Liver (tissue), 9 donors: ENCODE measurements around the gene GALK1. TPM values are rescaled to one million over a fixed set of nuclear protein-coding genes. Genes with fewer than 3 reads are reported as not detected.

ENCODE experiments used
- DNase-seq: peaks from one replicate; pipeline ENCODE4 v3.0.0-alpha.2; 2017; ENCODE audit warnings: low spot score
- H3K27ac ChIP-seq, 2 donors: one replicate each; pipeline ENCODE4 v1.7.0; 2013; ENCODE audit warnings: inconsistent platforms in 2 of 2, low read length in 2 of 2, control low read depth in 1 of 2, low read depth in 1 of 2, mild to moderate bottlenecking in 1 of 2
- H3K27me3 ChIP-seq, 4 donors: one replicate each; pipeline versions ENCODE4 v1.6.1 to v1.7.0; 2013; ENCODE audit warnings: low read length in 3 of 4, inconsistent platforms in 1 of 4, mild to moderate bottlenecking in 1 of 4, moderate library complexity in 1 of 4; ENCODE audit not compliant: control insufficient read depth in 4 of 4, insufficient read depth in 4 of 4
- H3K36me3 ChIP-seq, 4 donors: one replicate each; pipeline versions ENCODE4 v1.6.1 to v1.7.0; 2013; ENCODE audit warnings: low read length in 3 of 4, mild to moderate bottlenecking in 3 of 4, low read depth in 1 of 4, moderate library complexity in 1 of 4; ENCODE audit not compliant: control insufficient read depth in 4 of 4, insufficient read depth in 3 of 4
- H3K4me1 ChIP-seq, 4 donors: one replicate each; pipeline versions ENCODE4 v1.6.1 to v1.7.0; 2013; ENCODE audit warnings: low read length in 3 of 4, mild to moderate bottlenecking in 3 of 4, moderate library complexity in 1 of 4; ENCODE audit not compliant: control insufficient read depth in 4 of 4, insufficient read depth in 4 of 4
- H3K4me3 ChIP-seq, 3 donors: one replicate each; pipeline versions ENCODE4 v1.6.1 to v1.7.0; 2013; ENCODE audit warnings: low read length in 3 of 3, control low read depth in 1 of 3, low read depth in 1 of 3, mild to moderate bottlenecking in 1 of 3
- H3K9ac ChIP-seq, 2 donors: one replicate each; pipeline ENCODE4 v1.7.0; 2013; ENCODE audit warnings: low read length in 2 of 2, mild to moderate bottlenecking in 2 of 2, moderate library complexity in 2 of 2, control low read depth in 1 of 2, low read depth in 1 of 2
- H3K9me3 ChIP-seq, 4 donors: one replicate each; pipeline versions ENCODE4 v1.6.1 to v1.7.0; 2013; ENCODE audit warnings: low read length in 3 of 4; ENCODE audit not compliant: control insufficient read depth in 4 of 4
- EGR1 ChIP-seq, 2 donors: IDR thresholded peaks; 2 replicates each; pipeline ENCODE4 v1.6.1; 2016 to 2018; ENCODE audit warnings: antibody characterized with exemption in 2 of 2, low read depth in 2 of 2
- FOXA1 ChIP-seq: IDR thresholded peaks from 2 replicates; pipeline ENCODE4 v1.6.1; 2016; ENCODE audit warnings: antibody characterized with exemption
- FOXA2 ChIP-seq: IDR thresholded peaks from 2 replicates; pipeline ENCODE4 v1.6.1; 2016; ENCODE audit warnings: antibody characterized with exemption
- HNF4A ChIP-seq, 2 donors: conservative IDR thresholded peaks; 2 replicates each; pipeline ENCODE4 v1.6.1; 2016; ENCODE audit warnings: antibody characterized with exemption in 2 of 2, mild to moderate bottlenecking in 2 of 2
- JUND ChIP-seq, 2 donors: IDR thresholded peaks; 2 replicates each; pipeline ENCODE4 v1.6.1; 2016; ENCODE audit warnings: antibody characterized with exemption in 2 of 2
- RAD21 ChIP-seq, 2 donors: IDR thresholded peaks; 2 replicates each; pipeline ENCODE4 v1.6.1; 2016; ENCODE audit warnings: antibody characterized with exemption in 2 of 2, mild to moderate bottlenecking in 2 of 2
- RXRA ChIP-seq, 2 donors: IDR thresholded peaks; 2 replicates each; pipeline ENCODE4 v1.6.1; 2017 to 2018; ENCODE audit warnings: antibody characterized with exemption in 2 of 2, mild to moderate bottlenecking in 1 of 2
- SP1 ChIP-seq: IDR thresholded peaks from 2 replicates; pipeline ENCODE4 v1.6.1; 2018; ENCODE audit warnings: antibody characterized with exemption, mild to moderate bottlenecking
- TAF1 ChIP-seq: conservative IDR thresholded peaks from 2 replicates; pipeline ENCODE4 v1.6.1; 2016; ENCODE audit warnings: antibody characterized with exemption, mild to moderate bottlenecking
- YY1 ChIP-seq: IDR thresholded peaks from 2 replicates; pipeline ENCODE4 v1.6.1; 2016; ENCODE audit warnings: antibody characterized with exemption, mild to moderate bottlenecking
- WGBS: extraction: QIAGEN DNeasy Blood & Tissue Kit; methylation state at CpG from one replicate; pipeline ENCODE4 v1.1.7; 2013; 5-methylcytosine and 5-hydroxymethylcytosine counted together
- polyA plus RNA-seq, 2 donors: library from polyadenylated mRNA; stranded (reverse) in 1 of 2; unstranded in 1 of 2; fragments of 200-250 nt in 1 of 2; fragments of >200 nt in 1 of 2; fragmentation: Nextera tagmentation in 1 of 2; extraction: Ambion mirVana in 1 of 2; gene quantifications; one replicate each; pipeline versions ENCODE4 v1.2.1 to v1.2.3, GENCODE V29; 2013 to 2015
- total RNA-seq, 2 donors: library from RNA; depleted of rRNA; stranded (reverse); fragments of >200 nt; gene quantifications; one replicate each; pipeline ENCODE4 v1.2.3, GENCODE V29; 2014
- TF ChIP-seq, protein P1 (sequence below): fragments of 150-350 bp; IDR thresholded peaks from 2 replicates; pipeline ENCODE4 v1.5.1; 2017; ENCODE audit warnings: improper control_type of control experiment, low read depth, low read length; ENCODE audit not compliant: missing input control
- TF ChIP-seq, protein P2 (sequence below): IDR thresholded peaks from 2 replicates; pipeline ENCODE4 v1.6.1; 2016; ENCODE audit warnings: antibody characterized with exemption
- TF ChIP-seq, protein P3 (sequence below): IDR thresholded peaks from 2 replicates; pipeline ENCODE4 v1.6.1; 2016; ENCODE audit warnings: antibody characterized with exemption, mild to moderate bottlenecking
- donor health status: healthy.
- donor health status: healthy.
- donor health status: healthy.
- donor health status: healthy.
- donor health status: healthy.

Gene GALK1
- total and polyA plus RNA-seq, 4 donors = 59.0 to 230 (median 95.9) TPM

DNA sequence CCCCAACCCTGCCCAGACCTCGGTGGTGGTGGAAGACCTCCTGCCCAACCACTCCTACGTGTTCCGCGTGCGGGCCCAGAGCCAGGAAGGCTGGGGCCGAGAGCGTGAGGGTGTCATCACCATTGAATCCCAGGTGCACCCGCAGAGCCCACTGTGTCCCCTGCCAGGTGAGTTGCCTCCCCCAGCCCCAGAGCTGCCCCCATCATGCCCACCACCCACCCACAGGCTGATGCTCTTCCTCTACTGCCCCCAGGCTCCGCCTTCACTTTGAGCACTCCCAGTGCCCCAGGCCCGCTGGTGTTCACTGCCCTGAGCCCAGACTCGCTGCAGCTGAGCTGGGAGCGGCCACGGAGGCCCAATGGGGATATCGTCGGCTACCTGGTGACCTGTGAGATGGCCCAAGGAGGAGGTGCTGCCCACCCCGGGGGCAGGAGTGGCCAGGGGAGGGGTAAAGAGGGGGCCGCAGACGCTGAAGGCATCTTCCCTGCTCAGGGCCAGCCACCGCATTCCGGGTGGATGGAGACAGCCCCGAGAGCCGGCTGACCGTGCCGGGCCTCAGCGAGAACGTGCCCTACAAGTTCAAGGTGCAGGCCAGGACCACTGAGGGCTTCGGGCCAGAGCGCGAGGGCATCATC, 8.4 kb downstream of the GALK1 start (continued):
- TF ChIP-seq, protein P1, sequence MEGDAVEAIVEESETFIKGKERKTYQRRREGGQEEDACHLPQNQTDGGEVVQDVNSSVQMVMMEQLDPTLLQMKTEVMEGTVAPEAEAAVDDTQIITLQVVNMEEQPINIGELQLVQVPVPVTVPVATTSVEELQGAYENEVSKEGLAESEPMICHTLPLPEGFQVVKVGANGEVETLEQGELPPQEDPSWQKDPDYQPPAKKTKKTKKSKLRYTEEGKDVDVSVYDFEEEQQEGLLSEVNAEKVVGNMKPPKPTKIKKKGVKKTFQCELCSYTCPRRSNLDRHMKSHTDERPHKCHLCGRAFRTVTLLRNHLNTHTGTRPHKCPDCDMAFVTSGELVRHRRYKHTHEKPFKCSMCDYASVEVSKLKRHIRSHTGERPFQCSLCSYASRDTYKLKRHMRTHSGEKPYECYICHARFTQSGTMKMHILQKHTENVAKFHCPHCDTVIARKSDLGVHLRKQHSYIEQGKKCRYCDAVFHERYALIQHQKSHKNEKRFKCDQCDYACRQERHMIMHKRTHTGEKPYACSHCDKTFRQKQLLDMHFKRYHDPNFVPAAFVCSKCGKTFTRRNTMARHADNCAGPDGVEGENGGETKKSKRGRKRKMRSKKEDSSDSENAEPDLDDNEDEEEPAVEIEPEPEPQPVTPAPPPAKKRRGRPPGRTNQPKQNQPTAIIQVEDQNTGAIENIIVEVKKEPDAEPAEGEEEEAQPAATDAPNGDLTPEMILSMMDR = no peak
- no peak for TF ChIP-seq EGR1 (IDR thresholded peaks at IDR 0.05; ENCODE audit: low read depth in 2 of 2)
- no peak for TF ChIP-seq RAD21 (IDR thresholded peaks at IDR 0.05)
- TF ChIP-seq SP1 = no peak
- TF ChIP-seq RXRA (IDR thresholded peaks at IDR 0.05) = no peak
- no peak for TF ChIP-seq FOXA1
- no peak for TF ChIP-seq JUND (IDR thresholded peaks at IDR 0.05)

DNA sequence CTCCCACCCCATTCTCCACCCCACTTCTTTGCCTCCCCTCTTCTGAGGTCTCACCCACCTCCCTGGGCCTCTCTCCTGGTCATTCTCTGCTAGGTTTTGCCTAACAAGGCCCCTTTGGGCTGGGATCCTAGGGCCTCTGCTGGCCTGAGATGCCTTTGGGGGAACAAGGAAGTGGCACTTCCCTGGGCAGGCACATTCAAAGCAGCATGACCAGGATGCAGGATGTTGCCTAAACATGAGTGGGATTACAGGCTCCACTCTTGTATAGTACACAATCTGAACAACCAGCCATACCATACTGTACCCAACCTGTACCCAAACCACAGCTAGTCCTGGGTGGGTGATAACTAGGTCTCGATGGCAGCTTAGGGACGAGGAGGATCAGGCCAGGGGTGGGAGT, 9.0 kb downstream of the GALK1 start:
- 94% methylated on average over 2 of the region's 2 CpGs for WGBS
- H3K4me1 ChIP-seq = peaks cover 8 to 33% (median 17%) of the 10 kb centered on the region in 4 donors
- DNase-seq = no peak
- H3K27ac ChIP-seq = no peak overlapping the region
- H3K36me3 ChIP-seq = peaks cover 0 to 15% (median 2%) of the 10 kb centered on the region in 4 donors
- H3K9me3 ChIP-seq = no peaks in the 10 kb centered on the region
- no peak for TF ChIP-seq HNF4A (conservative IDR thresholded peaks at IDR 0.05)
- H3K27me3 ChIP-seq = no peaks in the 10 kb centered on the region
- H3K9ac ChIP-seq = no peak overlapping the region
- no peak overlapping the region for H3K4me3 ChIP-seq

DNA sequence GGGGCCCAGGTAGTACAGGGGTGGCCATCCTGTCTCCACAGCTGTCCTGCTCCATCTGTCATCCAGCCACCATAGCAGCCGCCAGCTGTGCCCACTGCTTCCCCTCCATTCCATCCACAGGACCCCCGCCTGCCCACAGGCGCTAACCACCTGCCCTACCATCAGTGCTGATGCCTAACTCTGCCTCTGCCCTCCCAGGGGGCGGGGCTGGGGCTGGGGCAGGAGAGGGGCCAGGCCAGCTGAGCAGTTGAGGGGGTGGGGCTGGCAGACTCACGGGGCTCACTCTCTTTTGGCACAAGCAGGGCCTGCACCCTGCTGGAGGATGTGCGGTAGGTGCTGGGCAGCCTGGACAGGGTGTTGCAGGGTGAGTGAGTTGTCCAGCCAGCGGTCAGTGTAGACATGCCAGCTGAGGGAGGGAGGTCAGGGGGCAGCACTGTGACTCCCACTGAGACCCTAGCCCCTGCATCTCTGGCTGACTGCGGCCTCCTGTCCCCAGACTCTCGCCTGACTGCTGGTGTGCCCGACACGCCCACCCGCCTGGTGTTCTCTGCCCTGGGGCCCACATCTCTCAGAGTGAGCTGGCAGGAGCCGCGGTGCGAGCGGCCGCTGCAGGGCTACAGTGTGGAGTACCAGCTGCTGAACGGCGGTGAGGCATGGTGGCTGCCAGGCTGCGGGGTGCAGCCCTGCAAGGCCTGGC, 9.6 kb downstream of the GALK1 start:
- no peak overlapping the region for H3K4me3 ChIP-seq
- H3K9ac ChIP-seq = no peak overlapping the region
- peak overlapping the region in 1 of 2 donors; percentile 83 for H3K27ac ChIP-seq
- TF ChIP-seq HNF4A (conservative IDR thresholded peaks at IDR 0.05) (no peak), RXRA (IDR thresholded peaks at IDR 0.05) (no peak), RAD21 (IDR thresholded peaks at IDR 0.05) (peak in 1 of 2 donors; percentile 30)
- H3K36me3 ChIP-seq = peaks cover 0 to 15% (median 2%) of the 10 kb centered on the region in 4 donors
- no peaks in the 10 kb centered on the region for H3K27me3 ChIP-seq
- 81% methylated on average over 20 of the region's 20 CpGs for WGBS
- H3K9me3 ChIP-seq = no peaks in the 10 kb centered on the region
- H3K4me1 ChIP-seq = peaks cover 8 to 33% (median 16%) of the 10 kb centered on the region in 4 donors
- no peak for DNase-seq

DNA sequence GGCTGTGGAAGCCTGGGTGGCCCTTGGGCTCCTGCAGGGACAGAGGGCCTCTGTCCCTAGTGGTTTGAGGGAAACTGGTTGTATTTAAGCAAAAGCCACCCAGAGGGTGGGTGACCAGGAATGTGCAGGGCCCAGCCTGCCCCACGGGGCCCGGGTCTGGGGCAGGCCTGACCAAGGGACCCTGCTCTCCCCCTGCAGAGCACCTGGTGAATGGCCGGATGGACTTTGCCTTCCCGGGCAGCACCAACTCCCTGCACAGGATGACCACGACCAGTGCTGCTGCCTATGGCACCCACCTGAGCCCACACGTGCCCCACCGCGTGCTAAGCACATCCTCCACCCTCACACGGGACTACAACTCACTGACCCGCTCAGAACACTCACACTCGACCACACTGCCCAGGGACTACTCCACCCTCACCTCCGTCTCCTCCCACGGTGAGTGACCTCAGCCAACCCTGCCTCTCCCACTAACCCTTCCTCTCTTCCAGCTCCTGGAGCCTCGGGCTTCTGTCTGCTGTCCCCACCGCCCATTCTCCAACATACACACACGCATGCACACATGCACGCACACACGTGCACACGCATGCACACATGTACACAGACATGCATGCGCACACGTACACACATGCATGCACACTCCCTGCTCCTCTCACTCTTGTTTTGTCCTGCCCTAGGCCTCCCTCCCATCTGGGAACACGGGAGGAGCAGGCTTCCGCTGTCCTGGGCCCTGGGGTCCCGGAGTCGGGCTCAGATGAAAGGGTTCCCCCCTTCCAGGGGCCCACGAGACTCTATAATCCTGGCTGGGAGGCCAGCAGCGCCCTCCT, 10.4 kb downstream of the GALK1 start:
- H3K36me3 ChIP-seq = peaks cover 0 to 15% (median 2%) of the 10 kb centered on the region in 4 donors
- peak; percentile 58 for DNase-seq
- no peaks in the 10 kb centered on the region for H3K27me3 ChIP-seq
- H3K4me3 ChIP-seq = no peak overlapping the region
- peaks cover 8 to 39% (median 17%) of the 10 kb centered on the region in 4 donors for H3K4me1 ChIP-seq
- no peaks in the 10 kb centered on the region for H3K9me3 ChIP-seq
- peak overlapping the region; percentile 76 to 83 for H3K27ac ChIP-seq
- H3K9ac ChIP-seq = no peak overlapping the region
- WGBS = 58% methylated on average over 27 of the region's 27 CpGs
- TF ChIP-seq, protein P1 = no peak
- TF ChIP-seq FOXA2 = no peak
- no peak for TF ChIP-seq TAF1
- TF ChIP-seq, protein P2, sequence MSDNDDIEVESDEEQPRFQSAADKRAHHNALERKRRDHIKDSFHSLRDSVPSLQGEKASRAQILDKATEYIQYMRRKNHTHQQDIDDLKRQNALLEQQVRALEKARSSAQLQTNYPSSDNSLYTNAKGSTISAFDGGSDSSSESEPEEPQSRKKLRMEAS = no peak
- peak; percentile 33 for TF ChIP-seq YY1
- no peak for TF ChIP-seq RAD21 (IDR thresholded peaks at IDR 0.05)
- TF ChIP-seq HNF4A (conservative IDR thresholded peaks at IDR 0.05) = peak; percentile 81 to 87
- TF ChIP-seq RXRA (IDR thresholded peaks at IDR 0.05) = peak; percentile 69 to 76
- TF ChIP-seq EGR1 (IDR thresholded peaks at IDR 0.05; ENCODE audit: low read depth in 2 of 2) = no peak
- peak; percentile 64 for TF ChIP-seq SP1
- no peak for TF ChIP-seq FOXA1
- TF ChIP-seq, protein P3, sequence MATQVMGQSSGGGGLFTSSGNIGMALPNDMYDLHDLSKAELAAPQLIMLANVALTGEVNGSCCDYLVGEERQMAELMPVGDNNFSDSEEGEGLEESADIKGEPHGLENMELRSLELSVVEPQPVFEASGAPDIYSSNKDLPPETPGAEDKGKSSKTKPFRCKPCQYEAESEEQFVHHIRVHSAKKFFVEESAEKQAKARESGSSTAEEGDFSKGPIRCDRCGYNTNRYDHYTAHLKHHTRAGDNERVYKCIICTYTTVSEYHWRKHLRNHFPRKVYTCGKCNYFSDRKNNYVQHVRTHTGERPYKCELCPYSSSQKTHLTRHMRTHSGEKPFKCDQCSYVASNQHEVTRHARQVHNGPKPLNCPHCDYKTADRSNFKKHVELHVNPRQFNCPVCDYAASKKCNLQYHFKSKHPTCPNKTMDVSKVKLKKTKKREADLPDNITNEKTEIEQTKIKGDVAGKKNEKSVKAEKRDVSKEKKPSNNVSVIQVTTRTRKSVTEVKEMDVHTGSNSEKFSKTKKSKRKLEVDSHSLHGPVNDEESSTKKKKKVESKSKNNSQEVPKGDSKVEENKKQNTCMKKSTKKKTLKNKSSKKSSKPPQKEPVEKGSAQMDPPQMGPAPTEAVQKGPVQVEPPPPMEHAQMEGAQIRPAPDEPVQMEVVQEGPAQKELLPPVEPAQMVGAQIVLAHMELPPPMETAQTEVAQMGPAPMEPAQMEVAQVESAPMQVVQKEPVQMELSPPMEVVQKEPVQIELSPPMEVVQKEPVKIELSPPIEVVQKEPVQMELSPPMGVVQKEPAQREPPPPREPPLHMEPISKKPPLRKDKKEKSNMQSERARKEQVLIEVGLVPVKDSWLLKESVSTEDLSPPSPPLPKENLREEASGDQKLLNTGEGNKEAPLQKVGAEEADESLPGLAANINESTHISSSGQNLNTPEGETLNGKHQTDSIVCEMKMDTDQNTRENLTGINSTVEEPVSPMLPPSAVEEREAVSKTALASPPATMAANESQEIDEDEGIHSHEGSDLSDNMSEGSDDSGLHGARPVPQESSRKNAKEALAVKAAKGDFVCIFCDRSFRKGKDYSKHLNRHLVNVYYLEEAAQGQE = no peak
- no peak for TF ChIP-seq JUND (IDR thresholded peaks at IDR 0.05)
